Activated CD4-positive, CD25-positive, alpha-beta regulatory T cell treated with anti-CD3 and anti-CD28 coated beads, Interleukin-2, amount 50 U/mL, for 16 hours (primary cell): Measurements from ENCODE around the gene STAMBPL1.
"Not testable (repeated sequence)": the region's sequence is repeated elsewhere in the genome, so short reads cannot be mapped to it uniquely, and the experiment has no call there.

Source experiments
- DNase-seq: peaks from one replicate; pipeline ENCODE4 v3.0.0-alpha.2; 2020; ENCODE audit warnings: low read depth, low spot score

Gene STAMBPL1

GRCh38 chr10:88857831-88858230 lies 22.2 kb upstream of the STAMBPL1 start:
- DNase-seq: no peak

GRCh38 chr10:88858491-88858890 lies 21.6 kb upstream of the STAMBPL1 start:
- DNase-seq: no peak

- DNase-seq: no peak
Measured at GRCh38 chr10:88861036-88861435, 19.0 kb upstream of the STAMBPL1 start.

GRCh38 chr10:88865281-88865876 lies 14.7 kb upstream of the STAMBPL1 start:
- DNase-seq: no peak

GRCh38 chr10:88866454-88866853 lies 13.6 kb upstream of the STAMBPL1 start:
- no peak for DNase-seq

GRCh38 chr10:88870089-88870488 lies 10.0 kb upstream of the STAMBPL1 start:
- DNase-seq: no peak

GRCh38 chr10:88873757-88874156 lies 6.3 kb upstream of the STAMBPL1 start:
- DNase-seq: no peak

- DNase-seq: no peak
Measured at GRCh38 chr10:88874281-88874680, 5.8 kb upstream of the STAMBPL1 start.

GRCh38 chr10:88875081-88875480 lies 5.0 kb upstream of the STAMBPL1 start:
- no peak for DNase-seq

GRCh38 chr10:88877298-88877697 lies 2.7 kb upstream of the STAMBPL1 start:
- no peak for DNase-seq

- peak; percentile 46 for DNase-seq
Measured at GRCh38 chr10:88880282-88881076, 434 bp downstream of the STAMBPL1 start.

- no peak for DNase-seq
Measured at GRCh38 chr10:88881320-88881719, 1.3 kb downstream of the STAMBPL1 start.

GRCh38 chr10:88881922-88882645 lies 2.0 kb downstream of the STAMBPL1 start:
- no peak for DNase-seq

GRCh38 chr10:88882646-88883447 lies 2.8 kb downstream of the STAMBPL1 start:
- not testable (repeated sequence) for DNase-seq

- DNase-seq: no peak
Measured at GRCh38 chr10:88883448-88883809, 3.4 kb downstream of the STAMBPL1 start.

GRCh38 chr10:88886557-88886956 lies 6.5 kb downstream of the STAMBPL1 start:
- DNase-seq: no peak

- no peak for DNase-seq
Measured at GRCh38 chr10:88888810-88889445, 8.9 kb downstream of the STAMBPL1 start.

- DNase-seq: no peak
Measured at GRCh38 chr10:88889559-88890337, 9.7 kb downstream of the STAMBPL1 start.

- no peak for DNase-seq
Measured at GRCh38 chr10:88890681-88891381, 10.8 kb downstream of the STAMBPL1 start.
